Hepatocyte (in vitro differentiated cells): Measurements from ENCODE around the gene EML3. TPM values are rescaled to one million over a fixed set of nuclear protein-coding genes. Genes with fewer than 3 reads are reported as not detected.

ENCODE experiments used
- DNase-seq: peaks from one replicate; pipeline ENCODE4 v3.0.0-alpha.2; 2016; ENCODE audit warnings: low spot score
- H2AFZ ChIP-seq: fragments of 200-600 bp; sonication (generic); 2 replicates; pipeline ENCODE4 v1.6.0; 2016; ENCODE audit warnings: antibody characterized with exemption, mild to moderate bottlenecking
- H3K27ac ChIP-seq: fragments of 200-600 bp; sonication (generic); 2 replicates; pipeline ENCODE4 v1.5.1; 2016; ENCODE audit warnings: mild to moderate bottlenecking
- H3K27me3 ChIP-seq: fragments of 200-600 bp; sonication (generic); 2 replicates; pipeline ENCODE4 v1.6.1; 2016
- H3K36me3 ChIP-seq: fragments of 200-600 bp; sonication (generic); replicated peaks from 2 replicates; pipeline ENCODE4 v1.5.1; 2016; ENCODE audit warnings: low read depth; ENCODE audit not compliant: insufficient read depth
- H3K4me1 ChIP-seq: fragments of 200-600 bp; sonication (generic); 2 replicates; pipeline ENCODE4 v1.5.1; 2016; ENCODE audit warnings: mild to moderate bottlenecking, moderate library complexity; ENCODE audit not compliant: insufficient read depth
- H3K4me2 ChIP-seq: fragments of 200-600 bp; sonication (generic); 2 replicates; pipeline ENCODE4 v1.6.0; 2016
- H3K4me3 ChIP-seq: fragments of 200-600 bp; sonication (generic); 2 replicates; pipeline ENCODE4 v1.5.1; 2016; ENCODE audit warnings: mild to moderate bottlenecking
- H3K79me2 ChIP-seq: fragments of 200-600 bp; sonication (generic); 2 replicates; pipeline ENCODE4 v1.6.0; 2017; ENCODE audit warnings: mild to moderate bottlenecking
- H3K9me2 ChIP-seq: fragments of 200-600 bp; sonication (generic); replicated peaks from 2 replicates; pipeline ENCODE4 v1.6.0; 2017; ENCODE audit warnings: mild to moderate bottlenecking; ENCODE audit not compliant: insufficient read depth
- H3K9me3 ChIP-seq: fragments of 200-600 bp; sonication (generic); 2 replicates; pipeline ENCODE4 v1.5.1; 2016; ENCODE audit warnings: low read depth, mild to moderate bottlenecking
- H4K20me1 ChIP-seq: fragments of 200-600 bp; sonication (generic); 2 replicates; pipeline ENCODE4 v1.6.0; 2016; ENCODE audit warnings: mild to moderate bottlenecking; ENCODE audit not compliant: insufficient read depth, poor library complexity, severe bottlenecking
- EZH2 ChIP-seq: fragments of 200-600 bp; sonication (generic); IDR thresholded peaks from 2 replicates; pipeline ENCODE4 v1.6.1; 2016; ENCODE audit warnings: antibody characterized with exemption, mild to moderate bottlenecking, borderline replicate concordance
- EZH2phosphoT487 ChIP-seq: fragments of 200-600 bp; sonication (generic); IDR thresholded peaks from one replicate; pipeline ENCODE4 v1.6.1; 2018; ENCODE audit warnings: antibody characterized with exemption, mild to moderate bottlenecking, low read depth, moderate library complexity; ENCODE audit not compliant: unreplicated experiment, severe bottlenecking
- WGBS: methylation state at CpG from one replicate; pipeline ENCODE4 v1.1.6; 2016; ENCODE audit warnings: low lambda C conversion rate; ENCODE audit errors: missing lambda C conversion rate; 5-methylcytosine and 5-hydroxymethylcytosine counted together
- polyA plus RNA-seq: library from polyadenylated mRNA; unstranded; fragments of >200 nt; fragmentation: Nextera tagmentation; extraction: Ambion mirVana; gene quantifications from 2 replicates; pipeline ENCODE4 v1.2.1, GENCODE V29; 2016
- total RNA-seq: library from RNA; depleted of rRNA; stranded (reverse); fragments of >200 nt; gene quantifications from 2 replicates; pipeline ENCODE4 v1.2.3, GENCODE V29; 2014
- TF ChIP-seq, protein P1 (sequence below): fragments of 200-600 bp; sonication (generic); IDR thresholded peaks from 2 replicates; pipeline ENCODE4 v1.5.1; 2016; ENCODE audit warnings: antibody characterized with exemption, mild to moderate bottlenecking; ENCODE audit not compliant: poor library complexity

The EML3 gene
- total and polyA plus RNA-seq, 2 experiments from 2014 or later, result 21.6 to 22.6 TPM

DNA sequence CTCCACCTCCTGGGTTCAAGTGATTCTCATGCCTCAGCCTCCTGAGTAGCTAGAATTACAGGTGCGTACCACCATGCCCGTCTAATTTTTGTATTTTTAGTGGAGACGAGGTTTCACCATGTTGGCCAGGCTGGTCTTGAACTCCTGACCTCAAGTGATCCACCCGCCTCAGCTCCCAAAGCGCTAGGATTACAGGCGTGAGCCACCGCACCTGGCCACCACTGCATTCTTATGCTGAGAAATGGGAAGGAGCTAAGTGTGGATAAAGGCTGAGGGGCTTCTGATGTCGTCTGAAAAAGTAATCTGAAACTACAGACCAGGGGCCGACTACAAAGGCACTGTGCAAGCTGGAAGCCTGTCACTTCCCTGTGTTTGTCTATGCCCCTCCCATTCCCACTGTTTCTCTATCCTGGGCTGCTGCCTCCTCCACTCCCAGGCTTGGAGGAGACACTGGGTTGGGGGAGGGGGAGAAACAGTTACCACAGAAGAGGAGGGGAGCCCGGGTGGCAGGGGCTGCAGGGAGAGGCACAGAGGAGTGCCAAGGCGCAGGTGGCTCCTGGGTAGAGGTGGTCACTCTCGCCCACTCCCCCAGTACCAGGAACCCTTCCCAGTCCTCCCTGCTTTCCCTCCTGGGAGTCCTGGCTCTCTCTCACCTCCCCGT, 8.0 kb downstream of the EML3 start:
- 71% methylated on average over 13 of the region's 13 CpGs for WGBS
- Histone ChIP-seq H3K9me2 (no peaks in the 10 kb centered on the region), H3K79me2 (peaks cover 17% of the 10 kb centered on the region), H3K4me2 (no peak overlapping the region), H3K27ac (no peak overlapping the region), H2AFZ (no peak overlapping the region), H3K4me3 (no peak overlapping the region), H3K27me3 (no peaks in the 10 kb centered on the region), H3K36me3 (no peaks in the 10 kb centered on the region), H4K20me1 (peaks cover 11% of the 10 kb centered on the region), H3K4me1 (peaks cover 16% of the 10 kb centered on the region), H3K9me3 (no peaks in the 10 kb centered on the region)
- no peak for TF ChIP-seq EZH2phosphoT487
- TF ChIP-seq, protein P1, sequence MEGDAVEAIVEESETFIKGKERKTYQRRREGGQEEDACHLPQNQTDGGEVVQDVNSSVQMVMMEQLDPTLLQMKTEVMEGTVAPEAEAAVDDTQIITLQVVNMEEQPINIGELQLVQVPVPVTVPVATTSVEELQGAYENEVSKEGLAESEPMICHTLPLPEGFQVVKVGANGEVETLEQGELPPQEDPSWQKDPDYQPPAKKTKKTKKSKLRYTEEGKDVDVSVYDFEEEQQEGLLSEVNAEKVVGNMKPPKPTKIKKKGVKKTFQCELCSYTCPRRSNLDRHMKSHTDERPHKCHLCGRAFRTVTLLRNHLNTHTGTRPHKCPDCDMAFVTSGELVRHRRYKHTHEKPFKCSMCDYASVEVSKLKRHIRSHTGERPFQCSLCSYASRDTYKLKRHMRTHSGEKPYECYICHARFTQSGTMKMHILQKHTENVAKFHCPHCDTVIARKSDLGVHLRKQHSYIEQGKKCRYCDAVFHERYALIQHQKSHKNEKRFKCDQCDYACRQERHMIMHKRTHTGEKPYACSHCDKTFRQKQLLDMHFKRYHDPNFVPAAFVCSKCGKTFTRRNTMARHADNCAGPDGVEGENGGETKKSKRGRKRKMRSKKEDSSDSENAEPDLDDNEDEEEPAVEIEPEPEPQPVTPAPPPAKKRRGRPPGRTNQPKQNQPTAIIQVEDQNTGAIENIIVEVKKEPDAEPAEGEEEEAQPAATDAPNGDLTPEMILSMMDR, result no peak
- no peak for TF ChIP-seq EZH2
- peak; percentile 41 for DNase-seq

DNA sequence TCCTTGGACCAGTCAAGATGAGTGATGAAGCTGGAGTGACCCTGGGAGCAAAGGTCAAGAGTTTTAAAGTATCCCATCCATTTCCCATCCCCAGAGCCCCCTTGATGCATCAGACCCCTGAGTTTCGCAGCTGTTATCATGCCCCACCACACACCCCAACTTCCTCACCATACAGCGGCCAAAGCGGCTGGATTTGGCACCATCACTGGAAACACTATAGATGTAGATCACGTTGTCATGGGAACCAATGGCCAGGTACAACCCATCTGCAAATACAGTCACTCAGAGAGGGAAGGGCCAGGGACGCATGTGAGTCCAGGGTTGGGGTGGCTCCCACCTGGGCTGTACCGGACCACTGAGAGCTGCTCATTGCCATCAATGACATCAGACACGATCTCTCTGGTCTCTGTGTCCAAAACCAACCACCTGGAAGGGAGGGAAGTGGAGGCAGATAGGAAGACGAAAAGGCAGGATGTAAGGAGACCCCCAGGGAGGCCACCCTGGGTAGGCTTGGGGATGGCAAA, 8.7 kb downstream of the EML3 start:
- no peaks in the 10 kb centered on the region for H3K9me3 ChIP-seq
- no peaks in the 10 kb centered on the region for H3K27me3 ChIP-seq
- peaks cover 23% of the 10 kb centered on the region for H3K79me2 ChIP-seq
- no peak overlapping the region for H3K4me2 ChIP-seq
- TF ChIP-seq EZH2 (no peak), EZH2phosphoT487 (no peak)
- TF ChIP-seq, protein P1, result no peak
- peaks cover 20% of the 10 kb centered on the region for H3K4me1 ChIP-seq
- no peak overlapping the region for H3K4me3 ChIP-seq
- H2AFZ ChIP-seq, result no peak overlapping the region
- H3K36me3 ChIP-seq, result no peaks in the 10 kb centered on the region
- no peak overlapping the region for H3K27ac ChIP-seq
- no peaks in the 10 kb centered on the region for H3K9me2 ChIP-seq
- no peak for DNase-seq
- 96% methylated on average over 8 of the region's 8 CpGs for WGBS
- peaks cover 14% of the 10 kb centered on the region for H4K20me1 ChIP-seq

DNA sequence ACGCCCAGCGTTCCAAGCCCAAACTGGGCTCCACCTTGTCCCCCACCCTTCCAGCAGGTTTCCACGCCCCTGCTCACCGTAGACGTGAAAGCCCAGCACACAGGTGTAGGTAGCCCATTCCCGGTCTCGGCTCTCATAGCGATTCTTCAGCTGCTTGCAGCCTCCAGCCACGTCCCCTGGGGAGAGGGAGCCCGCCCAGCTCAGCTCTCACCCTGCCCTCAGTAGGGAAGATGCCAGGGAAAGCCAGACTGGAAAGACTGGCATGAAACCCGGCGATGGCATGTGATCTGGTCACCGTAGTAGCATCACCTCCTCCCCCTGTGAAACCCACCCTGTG, 9.5 kb downstream of the EML3 start:
- peak overlapping the region; percentile 85 for H3K4me2 ChIP-seq
- TF ChIP-seq, protein P1, result no peak
- no peak for TF ChIP-seq EZH2phosphoT487
- no peak for TF ChIP-seq EZH2
- no peaks in the 10 kb centered on the region for H3K27me3 ChIP-seq
- no peaks in the 10 kb centered on the region for H3K9me2 ChIP-seq
- H3K9me3 ChIP-seq, result no peaks in the 10 kb centered on the region
- peaks cover 20% of the 10 kb centered on the region for H3K4me1 ChIP-seq
- H3K27ac ChIP-seq, result no peak overlapping the region
- peaks cover 31% of the 10 kb centered on the region for H3K79me2 ChIP-seq
- H4K20me1 ChIP-seq, result peaks cover 16% of the 10 kb centered on the region
- no peak overlapping the region for H3K4me3 ChIP-seq
- no peaks in the 10 kb centered on the region for H3K36me3 ChIP-seq
- H2AFZ ChIP-seq, result no peak overlapping the region
- 70% methylated on average over 10 of the region's 13 CpGs for WGBS
- DNase-seq, result no peak
